ENCODE results near the gene ARID5B. TPM values are rescaled to one million over a fixed set of nuclear protein-coding genes. Genes with fewer than 3 reads are reported as not detected.
A peak's percentile ranks its signal among the peaks of the same experiment; 100 is the strongest.

Gene ARID5B
- polyA plus RNA-seq, 1 of the 3 experiments (the other 2 are of a cell fraction), result 10.9 TPM

DNA sequence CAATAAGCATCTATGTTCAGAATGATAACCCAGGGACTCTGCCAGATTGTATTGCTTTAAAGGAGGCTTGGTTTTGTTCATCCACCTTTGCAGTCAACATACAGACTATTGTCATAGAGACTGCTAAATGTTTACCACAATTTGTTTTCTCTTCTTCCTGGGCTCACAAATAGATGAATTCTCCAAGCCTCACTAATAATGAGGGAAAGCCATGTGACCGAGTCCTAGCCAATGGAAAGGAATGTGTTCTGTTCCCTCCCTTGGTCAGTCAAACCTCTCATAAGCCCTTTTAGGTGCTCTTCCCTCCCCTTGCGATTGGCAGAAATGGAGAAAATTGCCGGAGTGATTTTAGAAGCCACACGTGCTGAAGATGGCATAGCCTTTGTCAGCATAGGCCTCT lies 230.2 kb downstream of the ARID5B start:
- Histone ChIP-seq H3K4me2 (no peak overlapping the region), H3K4me1 (ENCODE audit: control insufficient read depth in 1 of 2, insufficient read depth in 2 of 2, low read depth in 1 of 2, low read length in 1 of 2) (peaks cover 0 to 12% of the 10 kb centered on the region in 2 experiments; a peak in 1 of 4 replicates), H3K9ac (no peak overlapping the region), H3F3A (replicated peaks; ENCODE audit: insufficient read depth) (peaks cover 11% of the 10 kb centered on the region), H4K20me1 (ENCODE audit: insufficient read depth) (no peaks in the 10 kb centered on the region), H3K27ac (ENCODE audit: low read depth in 2 of 2, low read length in 1 of 2) (peak overlapping the region in 1 of 2 experiments; percentile 68; a peak in 2 of 4 replicates), H3K79me2 (ENCODE audit: insufficient read depth) (no peaks in the 10 kb centered on the region), H2AFZ (ENCODE audit: low read depth) (0 out of 2 replicates have a peak overlapping the region, but pooled peaks have one; percentile 23), H3K9me2 (no peaks in the 10 kb centered on the region), H3K4me3 (ENCODE audit: low read depth in 2 of 2, low read length in 1 of 2) (no peak overlapping the region), H3K36me3 (replicated peaks in 1 of 2; ENCODE audit: control insufficient read depth in 1 of 2, insufficient read depth in 2 of 2, low read length in 1 of 2) (no peaks in the 10 kb centered on the region), H3K9me3 (no peaks in the 10 kb centered on the region), H3K27me3 (ENCODE audit: insufficient read depth) (no peaks in the 10 kb centered on the region)
- no peak for DNase-seq
- CTCF ChIA-PET, result interaction anchor here (0.5 kb wide), 1 partner anchor 43 kb away, joined by 3 read pairs; no protein-coding TSS in a partner anchor
- POLR2A ChIA-PET, result no interaction called here
- TF ChIP-seq MXI1 (IDR thresholded peaks at IDR 0.05; ENCODE audit: low read depth, low read length) (no peak), SIN3A (IDR thresholded peaks at IDR 0.05; ENCODE audit: borderline replicate concordance, low read depth, low read length) (no peak), POLR2AphosphoS5 (IDR thresholded peaks at IDR 0.05; ENCODE audit: low read depth, low read length) (no peak), FOXJ3 (CRISPR knock-in tag; IDR thresholded peaks at IDR 0.05) (no peak), JUND (IDR thresholded peaks at IDR 0.05) (no peak), FOXM1 (IDR thresholded peaks at IDR 0.05; ENCODE audit: low read depth) (no peak), RFX5 (IDR thresholded peaks at IDR 0.05; ENCODE audit: low read length) (no peak), TEAD4 (IDR thresholded peaks at IDR 0.05; ENCODE audit: borderline replicate concordance, insufficient read depth) (no peak), YY1 (IDR thresholded peaks at IDR 0.05; ENCODE audit: low read depth) (no peak)
- TF ChIP-seq, protein P1, sequence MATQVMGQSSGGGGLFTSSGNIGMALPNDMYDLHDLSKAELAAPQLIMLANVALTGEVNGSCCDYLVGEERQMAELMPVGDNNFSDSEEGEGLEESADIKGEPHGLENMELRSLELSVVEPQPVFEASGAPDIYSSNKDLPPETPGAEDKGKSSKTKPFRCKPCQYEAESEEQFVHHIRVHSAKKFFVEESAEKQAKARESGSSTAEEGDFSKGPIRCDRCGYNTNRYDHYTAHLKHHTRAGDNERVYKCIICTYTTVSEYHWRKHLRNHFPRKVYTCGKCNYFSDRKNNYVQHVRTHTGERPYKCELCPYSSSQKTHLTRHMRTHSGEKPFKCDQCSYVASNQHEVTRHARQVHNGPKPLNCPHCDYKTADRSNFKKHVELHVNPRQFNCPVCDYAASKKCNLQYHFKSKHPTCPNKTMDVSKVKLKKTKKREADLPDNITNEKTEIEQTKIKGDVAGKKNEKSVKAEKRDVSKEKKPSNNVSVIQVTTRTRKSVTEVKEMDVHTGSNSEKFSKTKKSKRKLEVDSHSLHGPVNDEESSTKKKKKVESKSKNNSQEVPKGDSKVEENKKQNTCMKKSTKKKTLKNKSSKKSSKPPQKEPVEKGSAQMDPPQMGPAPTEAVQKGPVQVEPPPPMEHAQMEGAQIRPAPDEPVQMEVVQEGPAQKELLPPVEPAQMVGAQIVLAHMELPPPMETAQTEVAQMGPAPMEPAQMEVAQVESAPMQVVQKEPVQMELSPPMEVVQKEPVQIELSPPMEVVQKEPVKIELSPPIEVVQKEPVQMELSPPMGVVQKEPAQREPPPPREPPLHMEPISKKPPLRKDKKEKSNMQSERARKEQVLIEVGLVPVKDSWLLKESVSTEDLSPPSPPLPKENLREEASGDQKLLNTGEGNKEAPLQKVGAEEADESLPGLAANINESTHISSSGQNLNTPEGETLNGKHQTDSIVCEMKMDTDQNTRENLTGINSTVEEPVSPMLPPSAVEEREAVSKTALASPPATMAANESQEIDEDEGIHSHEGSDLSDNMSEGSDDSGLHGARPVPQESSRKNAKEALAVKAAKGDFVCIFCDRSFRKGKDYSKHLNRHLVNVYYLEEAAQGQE (IDR thresholded peaks at IDR 0.05; ENCODE audit: low read depth, low read length), result no peak
- TF ChIP-seq, protein P2, sequence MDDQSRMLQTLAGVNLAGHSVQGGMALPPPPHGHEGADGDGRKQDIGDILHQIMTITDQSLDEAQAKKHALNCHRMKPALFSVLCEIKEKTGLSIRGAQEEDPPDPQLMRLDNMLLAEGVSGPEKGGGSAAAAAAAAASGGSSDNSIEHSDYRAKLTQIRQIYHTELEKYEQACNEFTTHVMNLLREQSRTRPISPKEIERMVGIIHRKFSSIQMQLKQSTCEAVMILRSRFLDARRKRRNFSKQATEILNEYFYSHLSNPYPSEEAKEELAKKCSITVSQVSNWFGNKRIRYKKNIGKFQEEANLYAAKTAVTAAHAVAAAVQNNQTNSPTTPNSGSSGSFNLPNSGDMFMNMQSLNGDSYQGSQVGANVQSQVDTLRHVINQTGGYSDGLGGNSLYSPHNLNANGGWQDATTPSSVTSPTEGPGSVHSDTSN (IDR thresholded peaks at IDR 0.05), result no peak
- TF ChIP-seq, protein P3, sequence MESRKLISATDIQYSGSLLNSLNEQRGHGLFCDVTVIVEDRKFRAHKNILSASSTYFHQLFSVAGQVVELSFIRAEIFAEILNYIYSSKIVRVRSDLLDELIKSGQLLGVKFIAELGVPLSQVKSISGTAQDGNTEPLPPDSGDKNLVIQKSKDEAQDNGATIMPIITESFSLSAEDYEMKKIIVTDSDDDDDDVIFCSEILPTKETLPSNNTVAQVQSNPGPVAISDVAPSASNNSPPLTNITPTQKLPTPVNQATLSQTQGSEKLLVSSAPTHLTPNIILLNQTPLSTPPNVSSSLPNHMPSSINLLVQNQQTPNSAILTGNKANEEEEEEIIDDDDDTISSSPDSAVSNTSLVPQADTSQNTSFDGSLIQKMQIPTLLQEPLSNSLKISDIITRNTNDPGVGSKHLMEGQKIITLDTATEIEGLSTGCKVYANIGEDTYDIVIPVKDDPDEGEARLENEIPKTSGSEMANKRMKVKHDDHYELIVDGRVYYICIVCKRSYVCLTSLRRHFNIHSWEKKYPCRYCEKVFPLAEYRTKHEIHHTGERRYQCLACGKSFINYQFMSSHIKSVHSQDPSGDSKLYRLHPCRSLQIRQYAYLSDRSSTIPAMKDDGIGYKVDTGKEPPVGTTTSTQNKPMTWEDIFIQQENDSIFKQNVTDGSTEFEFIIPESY (IDR thresholded peaks at IDR 0.05; ENCODE audit: borderline replicate concordance, low read depth), result no peak
- TF ChIP-seq, protein P4, sequence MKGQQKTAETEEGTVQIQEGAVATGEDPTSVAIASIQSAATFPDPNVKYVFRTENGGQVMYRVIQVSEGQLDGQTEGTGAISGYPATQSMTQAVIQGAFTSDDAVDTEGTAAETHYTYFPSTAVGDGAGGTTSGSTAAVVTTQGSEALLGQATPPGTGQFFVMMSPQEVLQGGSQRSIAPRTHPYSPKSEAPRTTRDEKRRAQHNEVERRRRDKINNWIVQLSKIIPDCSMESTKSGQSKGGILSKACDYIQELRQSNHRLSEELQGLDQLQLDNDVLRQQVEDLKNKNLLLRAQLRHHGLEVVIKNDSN (IDR thresholded peaks at IDR 0.05; ENCODE audit: borderline replicate concordance, low read depth), result no peak
- TF ChIP-seq, protein P5, sequence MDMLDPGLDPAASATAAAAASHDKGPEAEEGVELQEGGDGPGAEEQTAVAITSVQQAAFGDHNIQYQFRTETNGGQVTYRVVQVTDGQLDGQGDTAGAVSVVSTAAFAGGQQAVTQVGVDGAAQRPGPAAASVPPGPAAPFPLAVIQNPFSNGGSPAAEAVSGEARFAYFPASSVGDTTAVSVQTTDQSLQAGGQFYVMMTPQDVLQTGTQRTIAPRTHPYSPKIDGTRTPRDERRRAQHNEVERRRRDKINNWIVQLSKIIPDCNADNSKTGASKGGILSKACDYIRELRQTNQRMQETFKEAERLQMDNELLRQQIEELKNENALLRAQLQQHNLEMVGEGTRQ (IDR thresholded peaks at IDR 0.05; ENCODE audit: borderline replicate concordance, low read depth, low read length), result no peak
- WGBS (ENCODE audit: low lambda C conversion rate), result 96% methylated on average over 4 of the region's 4 CpGs
